Activated CD4-positive, alpha-beta T cell treated with anti-CD3 and anti-CD28 coated beads for 24 hours (primary cell): ENCODE results near the gene AMPD3.

Source experiments
- DNase-seq, 2 donors: peaks; one replicate each; pipeline ENCODE4 v3.0.0-alpha.2; 2020; ENCODE audit warnings: low read depth in 2 of 2

The AMPD3 gene

GRCh38 chr11:10503777-10504480 is 48.9 kb downstream of the AMPD3 start:
- DNase-seq: no peak

- no peak for DNase-seq
These were observed 49.4 kb downstream of the AMPD3 start for GRCh38 chr11:10504490-10504889.

GRCh38 chr11:10505278-10506007 is 50.4 kb downstream of the AMPD3 start:
- DNase-seq: no peak

- DNase-seq: no peak
These were observed 50.9 kb downstream of the AMPD3 start for GRCh38 chr11:10506008-10506370.

GRCh38 chr11:10511181-10511621 is 56.1 kb downstream of the AMPD3 start:
- no peak for DNase-seq

- no peak for DNase-seq
These were observed 59.1 kb downstream of the AMPD3 start for GRCh38 chr11:10514202-10514601.

- no peak for DNase-seq
These were observed 59.6 kb downstream of the AMPD3 start for GRCh38 chr11:10514709-10515108.

GRCh38 chr11:10515418-10515817 is 60.4 kb downstream of the AMPD3 start:
- DNase-seq: no peak

- no peak for DNase-seq
These were observed 63.1 kb downstream of the AMPD3 start for GRCh38 chr11:10518123-10518522.

GRCh38 chr11:10518891-10519290 is 63.8 kb downstream of the AMPD3 start:
- DNase-seq: no peak

- DNase-seq: no peak
These were observed 64.6 kb downstream of the AMPD3 start for GRCh38 chr11:10519630-10520029.

GRCh38 chr11:10520562-10520961 is 65.5 kb downstream of the AMPD3 start:
- no peak for DNase-seq

- no peak for DNase-seq
These were observed 67.2 kb downstream of the AMPD3 start for GRCh38 chr11:10522276-10522675.

- no peak for DNase-seq
These were observed 67.9 kb downstream of the AMPD3 start for GRCh38 chr11:10522921-10523320.

- DNase-seq: no peak
These were observed 69.4 kb downstream of the AMPD3 start for GRCh38 chr11:10524471-10524870.

GRCh38 chr11:10526974-10527918 is 72.2 kb downstream of the AMPD3 start:
- no peak for DNase-seq

GRCh38 chr11:10528121-10528520 is 73.1 kb downstream of the AMPD3 start:
- DNase-seq: no peak

- no peak for DNase-seq
These were observed 74.2 kb downstream of the AMPD3 start for GRCh38 chr11:10529279-10529678.

- DNase-seq: no peak
These were observed 77.5 kb downstream of the AMPD3 start for GRCh38 chr11:10532526-10532925.

- DNase-seq: no peak
These were observed 78.3 kb downstream of the AMPD3 start for GRCh38 chr11:10533323-10533722.

GRCh38 chr11:10534316-10534715 is 79.3 kb downstream of the AMPD3 start:
- DNase-seq: no peak

- no peak for DNase-seq
These were observed 82.5 kb downstream of the AMPD3 start for GRCh38 chr11:10537600-10537999.
